Endometrial microvascular endothelial cells (primary cell): ENCODE measurements around the gene FNDC3A. TPM values are rescaled to one million over a fixed set of nuclear protein-coding genes. Genes with fewer than 3 reads are reported as not detected.
"Not testable (repeated sequence)": the region's sequence is repeated elsewhere in the genome, so short reads cannot be mapped to it uniquely, and the experiment has no call there.

Source experiments
- in situ Hi-C: cut with HindIII; loops from 2 replicates; pipeline ENCODE4 v1.10.0; 2017; ENCODE audit warnings: low sequenced_read_pairs, low pct_unique_long_range_greater_than_20kb; ENCODE audit errors: inconsistent ontology term
- total RNA-seq: library from RNA; depleted of rRNA; stranded (reverse); fragments of >200 nt; gene quantifications from one replicate; pipeline ENCODE4 v1.2.3, GENCODE V29; 2015; ENCODE audit errors: inconsistent ontology term

The FNDC3A gene
- total RNA-seq, 1 donor from 2014 or later = 42.5 TPM

GRCh38 chr13:49112782-49113525 is 137.2 kb downstream of the FNDC3A start:
- in situ Hi-C loops = no loop called here

GRCh38 chr13:49113526-49114286 is 138.0 kb downstream of the FNDC3A start:
- in situ Hi-C loops = no loop called here

GRCh38 chr13:49116873-49117272 is 141.2 kb downstream of the FNDC3A start:
- in situ Hi-C loops = no loop called here

- in situ Hi-C loops = not testable (repeated sequence)
Observed at GRCh38 chr13:49118455-49118854, 142.7 kb downstream of the FNDC3A start.

- in situ Hi-C loops = no loop called here
Observed at GRCh38 chr13:49124693-49125304, 149.1 kb downstream of the FNDC3A start.

GRCh38 chr13:49125964-49126524 is 150.3 kb downstream of the FNDC3A start:
- in situ Hi-C loops = no loop called here

GRCh38 chr13:49132479-49133002 is 156.8 kb downstream of the FNDC3A start:
- in situ Hi-C loops = no loop called here

GRCh38 chr13:49134305-49134704 is 158.6 kb downstream of the FNDC3A start:
- in situ Hi-C loops = no loop called here

- in situ Hi-C loops = not testable (repeated sequence)
Observed at GRCh38 chr13:49137138-49137643, 161.5 kb downstream of the FNDC3A start.

- in situ Hi-C loops = no loop called here
Observed at GRCh38 chr13:49140910-49141611, 165.3 kb downstream of the FNDC3A start.

- in situ Hi-C loops = no loop called here
Observed at GRCh38 chr13:49146950-49147355, 171.2 kb downstream of the FNDC3A start.

GRCh38 chr13:49148405-49148804 is 172.7 kb downstream of the FNDC3A start:
- in situ Hi-C loops = no loop called here

GRCh38 chr13:49157955-49158584 is 182.4 kb downstream of the FNDC3A start:
- in situ Hi-C loops = not testable (repeated sequence)

GRCh38 chr13:49163162-49163561 is 187.4 kb downstream of the FNDC3A start:
- in situ Hi-C loops = not testable (repeated sequence)

- in situ Hi-C loops = no loop called here
Observed at GRCh38 chr13:49164712-49165111, 189.0 kb downstream of the FNDC3A start.

- in situ Hi-C loops = no loop called here
Observed at GRCh38 chr13:49165798-49166752, 190.4 kb downstream of the FNDC3A start.

GRCh38 chr13:49171359-49171758 is 195.6 kb downstream of the FNDC3A start:
- in situ Hi-C loops = no loop called here
